C4-2B (cell line): ENCODE measurements around the gene PLPPR3.

Source experiments
- ZFX ChIP-seq: fragments of 450-650 bp; IDR thresholded peaks from 2 replicates; pipeline ENCODE4 v1.6.1; 2017
- TF ChIP-seq, protein P1 (sequence below): fragments of 450-650 bp; conservative IDR thresholded peaks from 2 replicates; pipeline ENCODE4 v1.5.1; 2017; ENCODE audit warnings: mild to moderate bottlenecking

DNA sequence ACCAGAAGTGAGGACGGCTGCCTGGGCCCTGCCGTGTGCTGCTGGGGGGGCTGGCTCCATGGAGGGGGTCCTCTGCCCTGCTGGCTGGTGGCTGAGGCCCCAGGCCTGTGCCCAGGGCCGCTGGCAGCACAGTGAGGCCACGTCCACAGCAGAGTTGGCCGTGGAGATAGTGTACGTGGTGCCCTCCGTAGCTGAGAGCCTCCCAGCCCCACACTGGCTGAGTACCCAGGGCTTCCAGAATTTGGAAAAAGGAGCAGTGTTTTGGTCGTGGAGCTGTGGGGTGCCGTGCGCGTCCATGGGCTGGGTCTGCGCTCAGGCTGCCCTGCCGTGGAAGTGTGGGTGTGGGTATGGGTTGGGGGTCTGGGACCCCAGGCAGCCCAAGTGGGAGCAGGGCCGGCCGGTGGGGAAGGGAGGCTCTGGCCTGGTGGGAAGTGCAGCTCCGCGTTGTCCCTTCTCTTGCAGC, 18.6 kb downstream of the PLPPR3 start:
- TF ChIP-seq, protein P1, sequence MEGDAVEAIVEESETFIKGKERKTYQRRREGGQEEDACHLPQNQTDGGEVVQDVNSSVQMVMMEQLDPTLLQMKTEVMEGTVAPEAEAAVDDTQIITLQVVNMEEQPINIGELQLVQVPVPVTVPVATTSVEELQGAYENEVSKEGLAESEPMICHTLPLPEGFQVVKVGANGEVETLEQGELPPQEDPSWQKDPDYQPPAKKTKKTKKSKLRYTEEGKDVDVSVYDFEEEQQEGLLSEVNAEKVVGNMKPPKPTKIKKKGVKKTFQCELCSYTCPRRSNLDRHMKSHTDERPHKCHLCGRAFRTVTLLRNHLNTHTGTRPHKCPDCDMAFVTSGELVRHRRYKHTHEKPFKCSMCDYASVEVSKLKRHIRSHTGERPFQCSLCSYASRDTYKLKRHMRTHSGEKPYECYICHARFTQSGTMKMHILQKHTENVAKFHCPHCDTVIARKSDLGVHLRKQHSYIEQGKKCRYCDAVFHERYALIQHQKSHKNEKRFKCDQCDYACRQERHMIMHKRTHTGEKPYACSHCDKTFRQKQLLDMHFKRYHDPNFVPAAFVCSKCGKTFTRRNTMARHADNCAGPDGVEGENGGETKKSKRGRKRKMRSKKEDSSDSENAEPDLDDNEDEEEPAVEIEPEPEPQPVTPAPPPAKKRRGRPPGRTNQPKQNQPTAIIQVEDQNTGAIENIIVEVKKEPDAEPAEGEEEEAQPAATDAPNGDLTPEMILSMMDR, result no peak
- no peak for TF ChIP-seq ZFX
